Liver (tissue), 9 donors: ENCODE measurements around the gene FASTK. TPM values are rescaled to one million over a fixed set of nuclear protein-coding genes. Genes with fewer than 3 reads are reported as not detected.

Experiments used
- DNase-seq: peaks from one replicate; pipeline ENCODE4 v3.0.0-alpha.2; 2017; ENCODE audit warnings: low spot score
- H3K27ac ChIP-seq, 2 donors: one replicate each; pipeline ENCODE4 v1.7.0; 2013; ENCODE audit warnings: inconsistent platforms in 2 of 2, low read length in 2 of 2, control low read depth in 1 of 2, low read depth in 1 of 2, mild to moderate bottlenecking in 1 of 2
- H3K27me3 ChIP-seq, 4 donors: one replicate each; pipeline versions ENCODE4 v1.6.1 to v1.7.0; 2013; ENCODE audit warnings: low read length in 3 of 4, inconsistent platforms in 1 of 4, mild to moderate bottlenecking in 1 of 4, moderate library complexity in 1 of 4; ENCODE audit not compliant: control insufficient read depth in 4 of 4, insufficient read depth in 4 of 4
- H3K36me3 ChIP-seq, 4 donors: one replicate each; pipeline versions ENCODE4 v1.6.1 to v1.7.0; 2013; ENCODE audit warnings: low read length in 3 of 4, mild to moderate bottlenecking in 3 of 4, low read depth in 1 of 4, moderate library complexity in 1 of 4; ENCODE audit not compliant: control insufficient read depth in 4 of 4, insufficient read depth in 3 of 4
- H3K4me1 ChIP-seq, 4 donors: one replicate each; pipeline versions ENCODE4 v1.6.1 to v1.7.0; 2013; ENCODE audit warnings: low read length in 3 of 4, mild to moderate bottlenecking in 3 of 4, moderate library complexity in 1 of 4; ENCODE audit not compliant: control insufficient read depth in 4 of 4, insufficient read depth in 4 of 4
- H3K4me3 ChIP-seq, 3 donors: one replicate each; pipeline versions ENCODE4 v1.6.1 to v1.7.0; 2013; ENCODE audit warnings: low read length in 3 of 3, control low read depth in 1 of 3, low read depth in 1 of 3, mild to moderate bottlenecking in 1 of 3
- H3K9ac ChIP-seq, 2 donors: one replicate each; pipeline ENCODE4 v1.7.0; 2013; ENCODE audit warnings: low read length in 2 of 2, mild to moderate bottlenecking in 2 of 2, moderate library complexity in 2 of 2, control low read depth in 1 of 2, low read depth in 1 of 2
- H3K9me3 ChIP-seq, 4 donors: one replicate each; pipeline versions ENCODE4 v1.6.1 to v1.7.0; 2013; ENCODE audit warnings: low read length in 3 of 4; ENCODE audit not compliant: control insufficient read depth in 4 of 4
- ATF3 ChIP-seq: IDR thresholded peaks from 2 replicates; pipeline ENCODE4 v1.6.1; 2016; ENCODE audit warnings: antibody characterized with exemption
- CTCF ChIP-seq: fragments of 150-350 bp; IDR thresholded peaks from 2 replicates; pipeline ENCODE4 v1.5.1; 2017; ENCODE audit warnings: improper control_type of control experiment, low read depth, low read length; ENCODE audit not compliant: missing input control
- EGR1 ChIP-seq, 2 donors: IDR thresholded peaks; 2 replicates each; pipeline ENCODE4 v1.6.1; 2016 to 2018; ENCODE audit warnings: antibody characterized with exemption in 2 of 2, low read depth in 2 of 2
- FOXA1 ChIP-seq: IDR thresholded peaks from 2 replicates; pipeline ENCODE4 v1.6.1; 2016; ENCODE audit warnings: antibody characterized with exemption
- HNF4A ChIP-seq, 2 donors: conservative IDR thresholded peaks; 2 replicates each; pipeline ENCODE4 v1.6.1; 2016; ENCODE audit warnings: antibody characterized with exemption in 2 of 2, mild to moderate bottlenecking in 2 of 2
- HNF4G ChIP-seq: IDR thresholded peaks from 2 replicates; pipeline ENCODE4 v1.6.1; 2016; ENCODE audit warnings: antibody characterized with exemption
- JUND ChIP-seq, 2 donors: IDR thresholded peaks; 2 replicates each; pipeline ENCODE4 v1.6.1; 2016; ENCODE audit warnings: antibody characterized with exemption in 2 of 2
- MAX ChIP-seq: IDR thresholded peaks from 2 replicates; pipeline ENCODE4 v1.6.1; 2016; ENCODE audit warnings: antibody characterized with exemption
- NR2F2 ChIP-seq: IDR thresholded peaks from 2 replicates; pipeline ENCODE4 v1.6.1; 2016; ENCODE audit warnings: antibody characterized with exemption
- RAD21 ChIP-seq, 2 donors: IDR thresholded peaks; 2 replicates each; pipeline ENCODE4 v1.6.1; 2016; ENCODE audit warnings: antibody characterized with exemption in 2 of 2, mild to moderate bottlenecking in 2 of 2
- REST ChIP-seq: IDR thresholded peaks from 2 replicates; pipeline ENCODE4 v1.6.1; 2016; ENCODE audit warnings: antibody characterized with exemption, mild to moderate bottlenecking
- RXRA ChIP-seq, 2 donors: IDR thresholded peaks; 2 replicates each; pipeline ENCODE4 v1.6.1; 2017 to 2018; ENCODE audit warnings: antibody characterized with exemption in 2 of 2, mild to moderate bottlenecking in 1 of 2
- SP1 ChIP-seq: IDR thresholded peaks from 2 replicates; pipeline ENCODE4 v1.6.1; 2018; ENCODE audit warnings: antibody characterized with exemption, mild to moderate bottlenecking
- TAF1 ChIP-seq: conservative IDR thresholded peaks from 2 replicates; pipeline ENCODE4 v1.6.1; 2016; ENCODE audit warnings: antibody characterized with exemption, mild to moderate bottlenecking
- YY1 ChIP-seq: IDR thresholded peaks from 2 replicates; pipeline ENCODE4 v1.6.1; 2016; ENCODE audit warnings: antibody characterized with exemption, mild to moderate bottlenecking
- ZBTB33 ChIP-seq: IDR thresholded peaks from 2 replicates; pipeline ENCODE4 v1.6.1; 2016; ENCODE audit warnings: antibody characterized with exemption
- WGBS: extraction: QIAGEN DNeasy Blood & Tissue Kit; methylation state at CpG from one replicate; pipeline ENCODE4 v1.1.7; 2013; 5-methylcytosine and 5-hydroxymethylcytosine counted together
- polyA plus RNA-seq, 2 donors: library from polyadenylated mRNA; stranded (reverse) in 1 of 2; unstranded in 1 of 2; fragments of 200-250 nt in 1 of 2; fragments of >200 nt in 1 of 2; fragmentation: Nextera tagmentation in 1 of 2; extraction: Ambion mirVana in 1 of 2; gene quantifications; one replicate each; pipeline versions ENCODE4 v1.2.1 to v1.2.3, GENCODE V29; 2013 to 2015
- total RNA-seq, 2 donors: library from RNA; depleted of rRNA; stranded (reverse); fragments of >200 nt; gene quantifications; one replicate each; pipeline ENCODE4 v1.2.3, GENCODE V29; 2014
- donor health status: healthy.
- donor health status: healthy.
- donor health status: healthy.
- donor health status: healthy.
- donor health status: healthy.

FASTK gene
- total and polyA plus RNA-seq, 4 donors = 31.1 to 62.8 (median 43.7) TPM

- Histone ChIP-seq H3K27me3 (no peaks in the 10 kb centered on the region), H3K9me3 (no peaks in the 10 kb centered on the region), H3K4me3 (no peak overlapping the region), H3K9ac (no peak overlapping the region), H3K36me3 (peaks cover 0 to 22% (median 5%) of the 10 kb centered on the region in 4 donors), H3K27ac (no peak overlapping the region), H3K4me1 (peaks cover 0 to 5% (median 0%) of the 10 kb centered on the region in 4 donors)
- TF ChIP-seq TAF1 = no peak
- TF ChIP-seq NR2F2 = no peak
- no peak for TF ChIP-seq EGR1 (IDR thresholded peaks at IDR 0.05; ENCODE audit: low read depth in 2 of 2)
- TF ChIP-seq HNF4G = no peak
- DNase-seq = no peak
- 94% methylated on average over 21 of the region's 21 CpGs for WGBS
Observed at GRCh38 chr7:151034312-151035025, 46.1 kb downstream of the FASTK start.

GRCh38 chr7:151033864-151034249, 46.8 kb downstream of the FASTK start:
- H3K27me3 ChIP-seq = no peaks in the 10 kb centered on the region
- 92% methylated on average over 5 of the region's 5 CpGs for WGBS

GRCh38 chr7:151032936-151033863, 47.4 kb downstream of the FASTK start:
- H3K27ac ChIP-seq = no peak overlapping the region
- peaks cover 0 to 22% (median 5%) of the 10 kb centered on the region in 4 donors for H3K36me3 ChIP-seq
- no peaks in the 10 kb centered on the region for H3K9me3 ChIP-seq
- no peaks in the 10 kb centered on the region for H3K27me3 ChIP-seq
- 93% methylated on average over 17 of the region's 17 CpGs for WGBS
- no peak for DNase-seq
- H3K4me3 ChIP-seq = no peak overlapping the region
- H3K4me1 ChIP-seq = peaks cover 5 to 8% (median 6%) of the 10 kb centered on the region in 4 donors
- no peak overlapping the region for H3K9ac ChIP-seq
- no peak for TF ChIP-seq RAD21 (IDR thresholded peaks at IDR 0.05)
- TF ChIP-seq SP1 = no peak
- no peak for TF ChIP-seq HNF4A (conservative IDR thresholded peaks at IDR 0.05)
- no peak for TF ChIP-seq NR2F2
- TF ChIP-seq JUND (IDR thresholded peaks at IDR 0.05) = no peak
- no peak for TF ChIP-seq ZBTB33
- TF ChIP-seq REST = no peak
- no peak for TF ChIP-seq EGR1 (IDR thresholded peaks at IDR 0.05; ENCODE audit: low read depth in 2 of 2)
- no peak for TF ChIP-seq YY1
- no peak for TF ChIP-seq ATF3
- TF ChIP-seq MAX = no peak
- TF ChIP-seq HNF4G = no peak
- no peak for TF ChIP-seq RXRA (IDR thresholded peaks at IDR 0.05)
- no peak for TF ChIP-seq CTCF

More at GRCh38 chr7:151033864-151034249, 46.8 kb downstream of the FASTK start:
- H3K9me3 ChIP-seq = no peaks in the 10 kb centered on the region
- no peak for DNase-seq
- peaks cover 0 to 22% (median 5%) of the 10 kb centered on the region in 4 donors for H3K36me3 ChIP-seq
- H3K9ac ChIP-seq = no peak overlapping the region
- TF ChIP-seq HNF4G (no peak), JUND (IDR thresholded peaks at IDR 0.05) (no peak), ATF3 (no peak), NR2F2 (no peak), RAD21 (IDR thresholded peaks at IDR 0.05) (no peak), HNF4A (conservative IDR thresholded peaks at IDR 0.05) (no peak), FOXA1 (no peak)
- no peak overlapping the region for H3K4me3 ChIP-seq
- H3K4me1 ChIP-seq = peaks cover 4 to 7% (median 4%) of the 10 kb centered on the region in 4 donors
- H3K27ac ChIP-seq = no peak overlapping the region
